Mononuclear cell (primary cell): ENCODE results near the gene CDH4. TPM values are rescaled to one million over a fixed set of nuclear protein-coding genes. Genes with fewer than 3 reads are reported as not detected.

Experiments used
- H3K27me3 ChIP-seq: 2 replicates; pipeline ENCODE4 v1.6.0; 2011; ENCODE audit warnings: low read length, control low read depth; ENCODE audit not compliant: insufficient read depth
- H3K4me1 ChIP-seq: 2 replicates; pipeline ENCODE4 v1.5.1; 2011; ENCODE audit warnings: mild to moderate bottlenecking, low read length, control low read depth; ENCODE audit not compliant: insufficient read depth
- H3K4me3 ChIP-seq: 2 replicates; pipeline ENCODE4 v1.5.1; 2011; ENCODE audit warnings: mild to moderate bottlenecking, low read length, moderate library complexity
- H3K9me3 ChIP-seq: 2 replicates; pipeline ENCODE4 v1.5.1; 2011; ENCODE audit warnings: low read depth, mild to moderate bottlenecking, control low read depth, low read length
- total RNA-seq: library from RNA; depleted of rRNA; stranded (reverse); fragments of >200 nt; gene quantifications from one replicate; pipeline ENCODE4 v1.2.3, GENCODE V29; 2012

The CDH4 gene
- total RNA-seq, 1 donor: under 0.01 TPM

DNA sequence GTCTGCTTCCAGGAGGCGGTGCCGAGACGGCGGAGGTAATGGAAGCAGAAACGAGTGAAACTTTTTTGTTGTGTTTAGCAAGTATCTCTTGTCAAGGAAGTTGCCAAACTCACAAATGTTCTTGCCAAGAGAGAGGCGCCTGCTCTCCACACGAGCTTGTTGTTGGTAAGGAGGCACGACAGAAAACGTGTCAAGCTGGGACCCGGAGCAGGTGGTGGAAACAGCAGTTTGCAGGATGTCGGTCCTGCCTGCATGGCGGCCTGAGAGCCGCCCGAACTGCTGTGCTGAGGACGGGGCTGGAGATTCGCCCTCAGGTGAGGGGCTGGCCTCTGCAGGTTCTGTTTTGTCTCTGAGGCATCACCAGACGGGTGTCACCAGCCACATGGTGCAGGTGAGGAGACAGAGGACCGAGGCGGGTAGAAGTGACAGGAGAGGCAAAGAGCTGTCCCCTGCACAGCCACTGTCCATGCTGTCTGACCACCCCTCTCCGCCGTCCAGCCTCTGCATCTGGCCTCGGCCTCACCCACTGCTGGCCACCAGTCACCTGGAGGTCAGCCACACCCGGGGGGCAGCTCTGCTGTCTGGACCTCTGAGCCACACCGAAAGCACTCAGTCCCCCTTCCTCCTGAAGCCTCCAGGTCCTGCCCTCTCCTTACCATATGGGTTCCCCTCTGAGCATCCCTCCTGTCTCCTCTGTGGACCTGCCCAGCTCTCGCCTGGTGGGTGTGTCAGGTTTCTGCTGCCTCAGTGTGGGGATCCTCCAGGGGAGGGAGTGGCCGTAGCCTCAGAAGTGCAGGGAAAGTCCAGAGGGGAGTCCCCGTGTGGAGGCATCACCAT lies 552.1 kb downstream of the CDH4 start:
- H3K9me3 ChIP-seq: no peaks in the 10 kb centered on the region

GRCh38 chr20:61804752-61805295 lies 552.8 kb downstream of the CDH4 start:
- Histone ChIP-seq H3K4me1 (no peaks in the 10 kb centered on the region), H3K27me3 (no peaks in the 10 kb centered on the region), H3K9me3 (no peaks in the 10 kb centered on the region), H3K4me3 (no peak overlapping the region)

More for the DNA sequence above, 552.1 kb downstream of the CDH4 start:
- H3K4me1 ChIP-seq: no peaks in the 10 kb centered on the region
- H3K27me3 ChIP-seq: no peaks in the 10 kb centered on the region
- H3K4me3 ChIP-seq: no peak overlapping the region

DNA sequence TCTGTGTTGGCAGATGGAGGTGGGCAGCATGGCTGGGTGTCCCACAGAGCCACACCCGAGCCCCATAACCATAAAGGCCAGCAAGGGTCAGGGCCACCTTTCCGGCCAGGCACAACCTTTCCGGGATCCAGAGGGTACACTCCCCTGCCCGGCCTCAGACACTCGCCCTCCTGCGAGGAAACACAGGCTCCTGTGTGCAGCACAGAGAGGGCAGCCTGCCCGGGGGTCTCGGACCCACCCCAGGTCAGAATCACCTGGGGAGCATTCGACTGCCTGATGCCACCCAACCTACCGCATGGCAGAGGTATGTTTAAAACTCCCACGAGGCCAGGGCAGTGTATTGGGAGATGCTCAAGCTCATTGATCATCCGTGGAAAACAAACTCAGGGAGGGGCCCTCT lies 553.3 kb downstream of the CDH4 start:
- no peaks in the 10 kb centered on the region for H3K4me1 ChIP-seq
- H3K27me3 ChIP-seq: no peaks in the 10 kb centered on the region
- no peak overlapping the region for H3K4me3 ChIP-seq
- H3K9me3 ChIP-seq: no peaks in the 10 kb centered on the region

GRCh38 chr20:61805781-61806180 lies 553.7 kb downstream of the CDH4 start:
- Histone ChIP-seq H3K9me3 (no peaks in the 10 kb centered on the region), H3K27me3 (no peaks in the 10 kb centered on the region), H3K4me3 (no peak overlapping the region), H3K4me1 (no peaks in the 10 kb centered on the region)

GRCh38 chr20:61806314-61806713 lies 554.3 kb downstream of the CDH4 start:
- H3K4me3 ChIP-seq: no peak overlapping the region
- H3K4me1 ChIP-seq: no peaks in the 10 kb centered on the region
- H3K27me3 ChIP-seq: no peaks in the 10 kb centered on the region
- no peaks in the 10 kb centered on the region for H3K9me3 ChIP-seq

GRCh38 chr20:61806995-61807394 lies 554.9 kb downstream of the CDH4 start:
- no peaks in the 10 kb centered on the region for H3K27me3 ChIP-seq
- H3K4me3 ChIP-seq: no peak overlapping the region
- H3K9me3 ChIP-seq: no peaks in the 10 kb centered on the region

DNA sequence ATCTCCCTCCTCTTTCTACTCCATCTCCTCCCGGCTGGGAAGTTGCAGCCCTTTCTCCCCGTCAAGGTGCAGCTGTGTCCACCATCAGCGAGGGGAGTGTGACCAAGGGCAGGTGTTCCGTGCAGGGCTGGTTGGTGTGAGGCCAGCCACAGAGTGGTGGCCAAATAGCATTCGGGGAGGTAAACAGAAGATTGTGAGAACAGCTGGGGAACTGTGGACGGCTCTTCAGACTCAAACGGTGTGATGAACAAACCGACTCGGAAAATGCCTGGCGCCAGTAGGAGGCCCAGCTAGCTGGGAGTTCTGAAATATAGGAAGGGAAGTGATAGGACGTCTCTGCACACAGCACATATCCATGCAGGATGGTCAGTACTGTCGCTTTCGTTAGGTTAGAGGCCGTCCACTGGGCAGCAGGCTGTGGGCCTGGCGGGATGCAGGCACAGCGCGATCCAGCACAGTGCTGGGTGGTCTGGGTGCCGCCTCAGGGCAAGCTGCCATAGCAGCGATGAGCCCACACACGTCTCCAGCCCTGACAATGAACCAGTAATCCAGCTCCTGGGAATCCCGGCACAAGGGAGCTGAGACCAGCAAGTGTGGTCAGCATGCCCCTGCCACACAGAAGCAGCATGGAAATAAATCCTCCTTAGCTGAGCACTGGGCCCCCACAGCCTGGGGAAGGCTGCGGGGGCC lies 555.6 kb downstream of the CDH4 start:
- Histone ChIP-seq H3K4me1 (no peaks in the 10 kb centered on the region), H3K27me3 (no peaks in the 10 kb centered on the region), H3K4me3 (no peak overlapping the region), H3K9me3 (no peaks in the 10 kb centered on the region)

More at GRCh38 chr20:61806995-61807394, 554.9 kb downstream of the CDH4 start:
- H3K4me1 ChIP-seq: no peaks in the 10 kb centered on the region

- H3K4me1 ChIP-seq: no peaks in the 10 kb centered on the region
- no peak overlapping the region for H3K4me3 ChIP-seq
- H3K27me3 ChIP-seq: no peaks in the 10 kb centered on the region
- H3K9me3 ChIP-seq: no peaks in the 10 kb centered on the region
Observed at GRCh38 chr20:61808447-61808846, 556.4 kb downstream of the CDH4 start.

DNA sequence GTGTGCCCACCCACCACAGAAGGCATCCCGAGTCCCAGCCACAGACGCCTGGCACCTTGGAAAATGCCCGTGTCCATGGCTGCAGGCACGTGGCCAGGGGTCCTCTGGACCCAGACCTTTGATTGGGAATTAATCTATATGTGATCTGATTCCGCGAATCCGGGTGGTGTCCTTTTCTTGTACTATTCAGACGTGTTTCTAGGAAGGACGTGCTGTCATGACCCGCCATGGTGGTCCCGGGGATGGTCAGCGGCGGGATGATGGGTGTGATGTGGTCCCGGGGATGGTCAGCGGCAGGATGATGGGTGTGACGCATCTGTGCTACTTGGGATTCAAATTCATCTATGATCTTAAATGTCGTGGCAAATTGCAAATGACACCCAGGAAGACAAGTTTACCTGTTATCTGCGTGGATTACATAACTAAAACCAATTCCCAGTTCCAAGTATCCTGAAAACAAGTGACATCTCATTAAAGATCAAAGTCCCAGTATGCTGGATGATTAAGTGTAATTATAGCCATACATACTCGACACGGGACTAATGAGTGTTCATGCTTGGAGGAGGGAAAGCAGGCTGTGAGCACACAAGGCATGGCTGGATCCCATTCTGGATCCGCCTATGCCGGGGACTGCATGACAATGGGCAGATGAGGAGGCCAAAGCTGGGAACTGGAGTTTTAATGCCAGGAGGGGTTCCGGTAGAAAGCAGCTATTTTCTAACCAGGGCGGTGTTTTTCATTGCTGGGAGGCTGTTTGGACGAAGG lies 557.1 kb downstream of the CDH4 start:
- Histone ChIP-seq H3K4me3 (no peak overlapping the region), H3K27me3 (no peaks in the 10 kb centered on the region), H3K9me3 (no peaks in the 10 kb centered on the region)

GRCh38 chr20:61810066-61810737 lies 558.1 kb downstream of the CDH4 start:
- Histone ChIP-seq H3K27me3 (no peaks in the 10 kb centered on the region), H3K4me3 (no peak overlapping the region), H3K4me1 (no peaks in the 10 kb centered on the region), H3K9me3 (no peaks in the 10 kb centered on the region)

More for the DNA sequence above, 557.1 kb downstream of the CDH4 start:
- H3K4me1 ChIP-seq: no peaks in the 10 kb centered on the region

DNA sequence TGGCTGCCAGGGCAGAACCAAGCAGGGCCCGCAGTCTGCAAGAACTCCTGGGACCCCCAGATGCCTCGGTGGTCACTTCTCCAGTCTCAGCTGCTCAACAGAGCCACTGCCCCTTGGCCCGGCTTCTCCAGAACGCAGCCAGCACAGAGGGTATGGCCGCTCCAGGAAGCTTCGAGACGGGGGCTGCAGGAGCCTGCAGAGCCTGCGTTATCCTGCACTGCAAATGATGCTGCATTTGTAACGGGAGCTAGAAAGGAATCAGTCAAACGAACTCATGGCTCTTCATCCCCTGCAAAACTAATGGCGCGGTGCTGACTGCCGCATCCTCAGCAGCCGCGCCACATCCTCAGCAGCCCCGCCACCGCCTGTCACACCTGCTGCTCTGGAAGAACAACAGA lies 558.7 kb downstream of the CDH4 start:
- Histone ChIP-seq H3K9me3 (no peaks in the 10 kb centered on the region), H3K27me3 (no peaks in the 10 kb centered on the region), H3K4me3 (no peak overlapping the region), H3K4me1 (no peaks in the 10 kb centered on the region)

GRCh38 chr20:61811166-61811565 lies 559.1 kb downstream of the CDH4 start:
- Histone ChIP-seq H3K27me3 (no peaks in the 10 kb centered on the region), H3K4me3 (no peak overlapping the region), H3K4me1 (no peaks in the 10 kb centered on the region), H3K9me3 (no peaks in the 10 kb centered on the region)

DNA sequence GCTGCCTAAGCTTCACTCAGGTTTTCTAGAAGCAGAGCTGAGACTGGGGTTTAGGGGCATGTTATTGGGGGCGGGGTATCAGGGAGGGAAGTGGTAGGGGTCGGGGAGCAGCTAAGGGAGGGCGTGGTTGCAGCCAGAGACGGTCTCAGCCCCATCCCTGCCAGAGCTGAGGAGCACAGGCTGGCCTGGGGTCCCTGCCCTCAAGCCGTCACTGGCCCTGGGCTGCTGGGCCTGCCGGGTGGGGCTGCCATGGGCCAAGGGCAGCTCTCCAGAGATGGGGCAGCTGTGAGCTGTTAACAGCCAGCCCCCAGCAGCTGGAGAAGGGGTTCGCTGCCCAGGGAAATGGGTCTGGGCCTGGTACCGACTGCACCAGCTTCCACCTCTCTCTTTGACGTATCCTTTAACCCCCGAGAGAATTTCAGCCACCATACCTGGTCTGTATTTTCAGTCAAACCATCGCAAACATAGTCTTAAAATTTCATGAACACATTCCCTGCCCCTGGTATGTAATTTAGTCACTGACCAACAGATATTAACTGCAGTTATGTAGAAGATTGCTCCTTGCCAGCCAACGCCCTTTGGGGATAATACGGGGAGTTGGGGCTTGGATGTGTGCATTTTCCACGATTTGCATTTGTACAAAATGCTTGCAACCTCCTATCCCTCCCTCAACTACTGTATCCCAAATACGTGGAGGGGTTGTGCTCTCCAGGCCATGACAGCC lies 560.2 kb downstream of the CDH4 start:
- H3K4me3 ChIP-seq: no peak overlapping the region
- no peaks in the 10 kb centered on the region for H3K4me1 ChIP-seq
- H3K27me3 ChIP-seq: no peaks in the 10 kb centered on the region
- H3K9me3 ChIP-seq: no peaks in the 10 kb centered on the region
